Ishikawa (cell line): ENCODE data around the gene PROC.

Experiments
- CEBPB ChIP-seq: IDR thresholded peaks from 2 replicates; pipeline ENCODE4 v1.6.1; 2012
- CREB1 ChIP-seq: IDR thresholded peaks from 2 replicates; pipeline ENCODE4 v1.6.1; 2012; ENCODE audit warnings: low read depth
- EGR1 ChIP-seq: IDR thresholded peaks from 2 replicates; pipeline ENCODE4 v1.6.1; 2012
- EP300 ChIP-seq: IDR thresholded peaks from 2 replicates; pipeline ENCODE4 v1.6.1; 2012; ENCODE audit warnings: borderline replicate concordance
- FOXM1 ChIP-seq: IDR thresholded peaks from 2 replicates; pipeline ENCODE4 v1.6.1; 2012; ENCODE audit warnings: low read depth, borderline replicate concordance
- NFIC ChIP-seq: IDR thresholded peaks from 2 replicates; pipeline ENCODE4 v1.6.1; 2012
- RAD21 ChIP-seq: IDR thresholded peaks from 2 replicates; pipeline ENCODE4 v1.6.1; 2012; ENCODE audit warnings: low read depth
- TAF1 ChIP-seq: IDR thresholded peaks from 2 replicates; pipeline ENCODE4 v1.6.1; 2012; ENCODE audit warnings: low read depth, mild to moderate bottlenecking
- TCF12 ChIP-seq: IDR thresholded peaks from 2 replicates; pipeline ENCODE4 v1.6.1; 2012; ENCODE audit warnings: low read depth
- TEAD4 ChIP-seq: IDR thresholded peaks from 2 replicates; pipeline ENCODE4 v1.6.1; 2012
- YY1 ChIP-seq: IDR thresholded peaks from 2 replicates; pipeline ENCODE4 v1.6.1; 2012; ENCODE audit warnings: low read depth
- ZBTB7A ChIP-seq: IDR thresholded peaks from 2 replicates; pipeline ENCODE4 v1.6.1; 2012; ENCODE audit warnings: low read depth
- TF ChIP-seq, protein P1 (sequence below): IDR thresholded peaks from 2 replicates; pipeline ENCODE4 v1.6.1; 2012
- TF ChIP-seq, protein P2 (sequence below): IDR thresholded peaks from 2 replicates; pipeline ENCODE4 v1.6.1; 2012; ENCODE audit warnings: low read depth, mild to moderate bottlenecking
- TF ChIP-seq, protein P3 (sequence below): IDR thresholded peaks from 2 replicates; pipeline ENCODE4 v1.6.1; 2012

Gene PROC

DNA sequence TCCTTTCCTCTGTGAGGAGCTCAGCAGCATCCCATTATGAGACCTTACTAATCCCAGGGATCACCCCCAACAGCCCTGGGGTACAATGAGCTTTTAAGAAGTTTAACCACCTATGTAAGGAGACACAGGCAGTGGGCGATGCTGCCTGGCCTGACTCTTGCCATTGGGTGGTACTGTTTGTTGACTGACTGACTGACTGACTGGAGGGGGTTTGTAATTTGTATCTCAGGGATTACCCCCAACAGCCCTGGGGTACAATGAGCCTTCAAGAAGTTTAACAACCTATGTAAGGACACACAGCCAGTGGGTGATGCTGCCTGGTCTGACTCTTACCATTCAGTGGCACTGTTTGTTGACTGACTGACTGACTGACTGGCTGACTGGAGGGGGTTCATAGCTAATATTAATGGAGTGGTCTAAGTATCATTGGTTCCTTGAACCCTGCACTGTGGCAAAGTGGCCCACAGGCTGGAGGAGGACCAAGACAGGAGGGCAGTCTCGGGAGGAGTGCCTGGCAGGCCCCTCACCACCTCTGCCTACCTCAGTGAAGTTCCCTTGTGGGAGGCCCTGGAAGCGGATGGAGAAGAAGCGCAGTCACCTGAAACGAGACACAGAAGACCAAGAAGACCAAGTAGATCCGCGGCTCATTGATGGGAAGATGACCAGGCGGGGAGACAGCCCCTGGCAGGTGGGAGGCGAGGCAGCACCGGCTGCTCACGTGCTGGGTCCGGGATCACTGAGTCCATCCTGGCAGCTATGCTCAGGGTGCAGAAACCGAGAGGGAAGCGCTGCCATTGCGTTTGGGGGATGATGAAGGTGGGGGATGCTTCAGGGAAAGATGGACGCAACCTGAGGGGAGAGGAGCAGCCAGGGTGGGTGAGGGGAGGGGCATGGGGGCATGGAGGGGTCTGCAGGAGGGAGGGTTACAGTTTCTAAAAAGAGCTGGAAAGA is 7.6 kb downstream of the PROC start:
- no peak for TF ChIP-seq TEAD4
- TF ChIP-seq RAD21: no peak
- TF ChIP-seq TCF12: no peak
- TF ChIP-seq, protein P1, sequence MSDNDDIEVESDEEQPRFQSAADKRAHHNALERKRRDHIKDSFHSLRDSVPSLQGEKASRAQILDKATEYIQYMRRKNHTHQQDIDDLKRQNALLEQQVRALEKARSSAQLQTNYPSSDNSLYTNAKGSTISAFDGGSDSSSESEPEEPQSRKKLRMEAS: no peak
- TF ChIP-seq, protein P2, sequence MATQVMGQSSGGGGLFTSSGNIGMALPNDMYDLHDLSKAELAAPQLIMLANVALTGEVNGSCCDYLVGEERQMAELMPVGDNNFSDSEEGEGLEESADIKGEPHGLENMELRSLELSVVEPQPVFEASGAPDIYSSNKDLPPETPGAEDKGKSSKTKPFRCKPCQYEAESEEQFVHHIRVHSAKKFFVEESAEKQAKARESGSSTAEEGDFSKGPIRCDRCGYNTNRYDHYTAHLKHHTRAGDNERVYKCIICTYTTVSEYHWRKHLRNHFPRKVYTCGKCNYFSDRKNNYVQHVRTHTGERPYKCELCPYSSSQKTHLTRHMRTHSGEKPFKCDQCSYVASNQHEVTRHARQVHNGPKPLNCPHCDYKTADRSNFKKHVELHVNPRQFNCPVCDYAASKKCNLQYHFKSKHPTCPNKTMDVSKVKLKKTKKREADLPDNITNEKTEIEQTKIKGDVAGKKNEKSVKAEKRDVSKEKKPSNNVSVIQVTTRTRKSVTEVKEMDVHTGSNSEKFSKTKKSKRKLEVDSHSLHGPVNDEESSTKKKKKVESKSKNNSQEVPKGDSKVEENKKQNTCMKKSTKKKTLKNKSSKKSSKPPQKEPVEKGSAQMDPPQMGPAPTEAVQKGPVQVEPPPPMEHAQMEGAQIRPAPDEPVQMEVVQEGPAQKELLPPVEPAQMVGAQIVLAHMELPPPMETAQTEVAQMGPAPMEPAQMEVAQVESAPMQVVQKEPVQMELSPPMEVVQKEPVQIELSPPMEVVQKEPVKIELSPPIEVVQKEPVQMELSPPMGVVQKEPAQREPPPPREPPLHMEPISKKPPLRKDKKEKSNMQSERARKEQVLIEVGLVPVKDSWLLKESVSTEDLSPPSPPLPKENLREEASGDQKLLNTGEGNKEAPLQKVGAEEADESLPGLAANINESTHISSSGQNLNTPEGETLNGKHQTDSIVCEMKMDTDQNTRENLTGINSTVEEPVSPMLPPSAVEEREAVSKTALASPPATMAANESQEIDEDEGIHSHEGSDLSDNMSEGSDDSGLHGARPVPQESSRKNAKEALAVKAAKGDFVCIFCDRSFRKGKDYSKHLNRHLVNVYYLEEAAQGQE: no peak
- no peak for TF ChIP-seq CREB1
- no peak for TF ChIP-seq YY1
- TF ChIP-seq NFIC: no peak
- no peak for TF ChIP-seq EGR1
- TF ChIP-seq, protein P3, sequence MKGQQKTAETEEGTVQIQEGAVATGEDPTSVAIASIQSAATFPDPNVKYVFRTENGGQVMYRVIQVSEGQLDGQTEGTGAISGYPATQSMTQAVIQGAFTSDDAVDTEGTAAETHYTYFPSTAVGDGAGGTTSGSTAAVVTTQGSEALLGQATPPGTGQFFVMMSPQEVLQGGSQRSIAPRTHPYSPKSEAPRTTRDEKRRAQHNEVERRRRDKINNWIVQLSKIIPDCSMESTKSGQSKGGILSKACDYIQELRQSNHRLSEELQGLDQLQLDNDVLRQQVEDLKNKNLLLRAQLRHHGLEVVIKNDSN: no peak
- TF ChIP-seq EP300: no peak

DNA sequence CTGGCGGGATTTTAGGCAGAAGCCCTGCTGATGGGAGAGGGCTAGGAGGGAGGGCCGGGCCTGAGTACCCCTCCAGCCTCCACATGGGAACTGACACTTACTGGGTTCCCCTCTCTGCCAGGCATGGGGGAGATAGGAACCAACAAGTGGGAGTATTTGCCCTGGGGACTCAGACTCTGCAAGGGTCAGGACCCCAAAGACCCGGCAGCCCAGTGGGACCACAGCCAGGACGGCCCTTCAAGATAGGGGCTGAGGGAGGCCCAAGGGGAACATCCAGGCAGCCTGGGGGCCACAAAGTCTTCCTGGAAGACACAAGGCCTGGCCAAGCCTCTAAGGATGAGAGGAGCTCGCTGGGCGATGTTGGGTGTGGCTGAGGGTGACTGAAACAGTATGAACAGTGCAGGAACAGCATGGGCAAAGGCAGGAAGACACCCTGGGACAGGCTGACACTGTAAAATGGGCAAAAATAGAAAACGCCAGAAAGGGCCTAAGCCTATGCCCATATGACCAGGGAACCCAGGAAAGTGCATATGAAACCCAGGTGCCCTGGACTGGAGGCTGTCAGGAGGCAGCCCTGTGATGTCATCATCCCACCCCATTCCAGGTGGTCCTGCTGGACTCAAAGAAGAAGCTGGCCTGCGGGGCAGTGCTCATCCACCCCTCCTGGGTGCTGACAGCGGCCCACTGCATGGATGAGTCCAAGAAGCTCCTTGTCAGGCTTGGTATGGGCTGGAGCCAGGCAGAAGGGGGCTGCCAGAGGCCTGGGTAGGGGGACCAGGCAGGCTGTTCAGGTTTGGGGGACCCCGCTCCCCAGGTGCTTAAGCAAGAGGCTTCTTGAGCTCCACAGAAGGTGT is 8.5 kb downstream of the PROC start:
- TF ChIP-seq FOXM1 (no peak), YY1 (no peak), ZBTB7A (no peak), TAF1 (no peak), EP300 (no peak), CREB1 (no peak), EGR1 (no peak), TEAD4 (no peak), NFIC (no peak), TCF12 (no peak), CEBPB (no peak), RAD21 (no peak)
- TF ChIP-seq, protein P1: no peak
- TF ChIP-seq, protein P2: no peak
- TF ChIP-seq, protein P3: no peak

DNA sequence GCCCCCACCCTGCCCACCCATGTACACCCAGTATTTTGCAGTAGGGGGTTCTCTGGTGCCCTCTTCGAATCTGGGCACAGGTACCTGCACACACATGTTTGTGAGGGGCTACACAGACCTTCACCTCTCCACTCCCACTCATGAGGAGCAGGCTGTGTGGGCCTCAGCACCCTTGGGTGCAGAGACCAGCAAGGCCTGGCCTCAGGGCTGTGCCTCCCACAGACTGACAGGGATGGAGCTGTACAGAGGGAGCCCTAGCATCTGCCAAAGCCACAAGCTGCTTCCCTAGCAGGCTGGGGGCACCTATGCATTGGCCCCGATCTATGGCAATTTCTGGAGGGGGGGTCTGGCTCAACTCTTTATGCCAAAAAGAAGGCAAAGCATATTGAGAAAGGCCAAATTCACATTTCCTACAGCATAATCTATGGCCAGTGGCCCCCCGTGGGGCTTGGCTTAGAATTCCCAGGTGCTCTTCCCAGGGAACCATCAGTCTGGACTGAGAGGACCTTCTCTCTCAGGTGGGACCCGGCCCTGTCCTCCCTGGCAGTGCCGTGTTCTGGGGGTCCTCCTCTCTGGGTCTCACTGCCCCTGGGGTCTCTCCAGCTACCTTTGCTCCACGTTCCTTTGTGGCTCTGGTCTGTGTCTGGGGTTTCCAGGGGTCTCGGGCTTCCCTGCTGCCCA is 9.3 kb downstream of the PROC start:
- TF ChIP-seq EP300 (no peak), ZBTB7A (no peak), RAD21 (no peak), CREB1 (no peak)
- TF ChIP-seq, protein P2: no peak
